Measurements from ENCODE around the gene MRE11. TPM values are rescaled to one million over a fixed set of nuclear protein-coding genes. Genes with fewer than 3 reads are reported as not detected.

The MRE11 gene
- total RNA-seq, 1 experiment from 2014 or later, result 40.7 TPM

DNA sequence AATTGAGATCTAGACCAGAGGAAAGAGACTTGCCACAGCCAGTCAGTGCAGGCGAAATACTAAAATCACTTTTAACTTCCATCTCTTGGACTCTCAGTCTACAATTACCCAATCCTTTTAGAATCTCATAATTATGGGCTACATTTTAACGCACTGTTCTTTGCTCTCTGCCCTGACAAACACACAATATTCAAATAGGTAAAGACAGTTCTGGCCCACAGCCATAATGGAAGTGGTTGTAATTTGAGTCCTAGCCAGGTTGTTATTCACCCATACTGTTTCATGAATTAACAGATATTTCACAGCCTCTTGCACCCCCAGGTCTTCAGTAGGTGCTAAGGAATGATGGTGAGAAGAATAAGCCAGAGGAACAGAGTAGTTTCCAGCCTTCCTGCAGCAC lies 19.4 kb upstream of the MRE11 start:
- no peak overlapping the region for H3K27ac Mint-ChIP-seq
- no peak for DNase-seq
- H4K20me1 ChIP-seq (ENCODE audit: control insufficient read depth, insufficient read depth, insufficient read length), result no peaks in the 10 kb centered on the region
- no peak overlapping the region for H3K4me2 ChIP-seq (ENCODE audit: insufficient read depth, insufficient read length, low read length)
- H3K4me3 Mint-ChIP-seq, result no peak overlapping the region; a peak in 1 of 5 replicates
- no peak overlapping the region for H4K91ac ChIP-seq (ENCODE audit: insufficient read length, low read depth, low read length)
- peaks cover 2% of the 10 kb centered on the region; the same call in 1 of the 2 replicates for H3K4me1 ChIP-seq (ENCODE audit: insufficient read depth, low read length)
- no peak overlapping the region for H3K18ac ChIP-seq (ENCODE audit: insufficient read length, low read depth, low read length)
- H3T11ph ChIP-seq (ENCODE audit: low read length), result no peak overlapping the region
- no peak overlapping the region for H2BK120ac ChIP-seq (ENCODE audit: low read depth, low read length, poor library complexity, severe bottlenecking)
- H3K9ac ChIP-seq (ENCODE audit: extremely low read depth, insufficient read length, low read length), result no peak overlapping the region
- H3K4me1 Mint-ChIP-seq, result peaks cover 6 to 9% of the 10 kb centered on the region in 2 experiments; a peak in 3 of 4 replicates
- H3K23me2 ChIP-seq (ENCODE audit: insufficient read length, low read depth, low read length, poor library complexity, severe bottlenecking), result peaks cover 10% of the 10 kb centered on the region
- no peak overlapping the region for H2BK15ac ChIP-seq (ENCODE audit: low read depth, low read length)
- H3K4ac ChIP-seq (ENCODE audit: low read depth, low read length), result no peak overlapping the region
- H2BK5ac ChIP-seq (ENCODE audit: insufficient read length, low read length), result no peak overlapping the region
- no peak overlapping the region for H2BK12ac ChIP-seq (ENCODE audit: insufficient read length, low read depth, low read length)
- WGBS (ENCODE audit: extremely low coverage, insufficient read length, low lambda C conversion rate), result no CpG with 5 or more reads among the region's 2 CpGs
- H3K9me3 Mint-ChIP-seq, result peaks cover 0 to 5% of the 10 kb centered on the region in 2 experiments; a peak in 2 of 5 replicates
- no peaks in the 10 kb centered on the region for H3K9me3 ChIP-seq (ENCODE audit: control insufficient read depth, low read depth, low read length)
- no peak overlapping the region for H3K14ac ChIP-seq (ENCODE audit: insufficient read depth, low read length)
- no peak overlapping the region for H2AFZ ChIP-seq (ENCODE audit: low read length)
- no peaks in the 10 kb centered on the region; the same call in none of the 2 replicates for H3K27me3 ChIP-seq (ENCODE audit: insufficient read depth, low read length)
- no peak overlapping the region for H3K23ac ChIP-seq (ENCODE audit: insufficient read length, low read depth, low read length)
- no peak overlapping the region for H3K56ac ChIP-seq (ENCODE audit: insufficient read length, low read depth, low read length)
- H3K36me3 Mint-ChIP-seq (ENCODE audit: insufficient read depth in 1 of 3, low read depth in 3 of 3), result no peaks in the 10 kb centered on the region
- H3K79me2 ChIP-seq (ENCODE audit: insufficient read depth, low read length), result peaks cover 1% of the 10 kb centered on the region; the same call in 1 of the 2 replicates
- H2BK20ac ChIP-seq (ENCODE audit: low read depth, low read length, poor library complexity, severe bottlenecking), result no peak overlapping the region
- no peak for TF ChIP-seq CTCF (conservative IDR thresholded peaks at IDR 0.05)
- H4K5ac ChIP-seq (ENCODE audit: insufficient read length, low read depth, low read length), result no peak overlapping the region
- H3K79me1 ChIP-seq (ENCODE audit: insufficient read depth, low read depth, low read length, poor library complexity, severe bottlenecking), result no peaks in the 10 kb centered on the region
- no peak overlapping the region for H2AK5ac ChIP-seq (ENCODE audit: insufficient read length, low read length)
- H3K27ac ChIP-seq (ENCODE audit: insufficient read length, low read depth, low read length), result no peak overlapping the region
- peaks cover 59% of the 10 kb centered on the region for H3K27me3 Mint-ChIP-seq (ENCODE audit: low read depth)
- H4K8ac ChIP-seq (replicated peaks; ENCODE audit: insufficient read length, low read depth, low read length), result no peak overlapping the region

Data from H9 (cell line).